ENCODE results near the gene FASTKD3. TPM values are rescaled to one million over a fixed set of nuclear protein-coding genes. Genes with fewer than 3 reads are reported as not detected.
A peak's percentile ranks its signal among the peaks of the same experiment; 100 is the strongest.

FASTKD3 gene
- total and polyA plus RNA-seq, 2 donors (not counting 1 experiment from before 2014, with no cell fraction given), result 6.6 to 10.0 TPM

GRCh38 chr5:7871653-7872052 lies 2.8 kb upstream of the FASTKD3 start:
- ATAC-seq (ENCODE audit: low read depth), result no peak
- H3K27me3 ChIP-seq (replicated peaks in 1 of 4; ENCODE audit: control extremely low read depth in 1 of 4, control insufficient read depth in 3 of 4, insufficient read depth in 4 of 4, low read length in 3 of 4), result no peaks in the 10 kb centered on the region
- H3K4me1 ChIP-seq (ENCODE audit: control insufficient read depth in 2 of 2, insufficient read depth in 2 of 2, low read length in 2 of 2), result peaks cover 23 to 24% of the 10 kb centered on the region in 2 donors
- no peak for DNase-seq
- H3K4me2 ChIP-seq (replicated peaks; ENCODE audit: low read depth, low read length, poor library complexity, severe bottlenecking), result no peak overlapping the region
- no peak overlapping the region for H3K27ac ChIP-seq (ENCODE audit: low read length in 2 of 2)
- H3K79me2 ChIP-seq (ENCODE audit: control insufficient read depth, insufficient read depth, low read length), result peaks cover 59% of the 10 kb centered on the region
- Mint-ChIP-seq H3K4me3 (peak overlapping the region; percentile 2), H3K27ac (no peak overlapping the region), H3K4me1 (peaks cover 62% of the 10 kb centered on the region), H3K27me3 (no peaks in the 10 kb centered on the region), H3K9me3 (ENCODE audit: insufficient read depth) (no peaks in the 10 kb centered on the region)
- intact Hi-C loops (cut with micrococcal nuclease), result no loop called here
- H3K4me3 ChIP-seq (ENCODE audit: control extremely low read depth in 1 of 5, extremely low read depth in 1 of 5, insufficient read depth in 1 of 5, low read depth in 2 of 5, low read length in 4 of 5), result no peak overlapping the region
- peaks cover 0 to 18% of the 10 kb centered on the region in 2 experiments for H3K36me3 ChIP-seq (replicated peaks in 1 of 2; ENCODE audit: control extremely low read depth in 1 of 2, control insufficient read depth in 1 of 2, extremely low read depth in 1 of 2, insufficient read depth in 2 of 2, low read length in 1 of 2)
- peak overlapping the region; percentile 6 for H3K9ac ChIP-seq (ENCODE audit: low read length)
- TF ChIP-seq EZH2 (IDR thresholded peaks at IDR 0.05; ENCODE audit: borderline replicate concordance, insufficient read depth, low read depth, low read length, poor library complexity, severe bottlenecking), result no peak
- no peak for TF ChIP-seq CTCF (IDR thresholded peaks at IDR 0.05)
- peaks cover 16% of the 10 kb centered on the region for H4K20me1 ChIP-seq (ENCODE audit: control insufficient read depth, insufficient read depth, low read length, poor library complexity, severe bottlenecking)
- no peak overlapping the region for H2AFZ ChIP-seq (ENCODE audit: insufficient read depth, low read depth, low read length, poor library complexity, severe bottlenecking)
- CTCF ChIA-PET, result interaction anchor here (3.2 kb wide), 1 partner anchor 15 kb away, joined by 14 read pairs; no protein-coding TSS in a partner anchor
- POLR2A ChIA-PET, result no interaction called here
- H3K9me3 ChIP-seq (ENCODE audit: control extremely low read depth in 1 of 3, control insufficient read depth in 2 of 3, insufficient read depth in 1 of 3, low read length in 2 of 3), result no peaks in the 10 kb centered on the region
- WGBS (ENCODE audit: insufficient coverage), result 100% methylated on average over 1 of the region's 2 CpGs

- Histone ChIP-seq H3K79me2 (ENCODE audit: control insufficient read depth, insufficient read depth, low read length) (peaks cover 60% of the 10 kb centered on the region), H3K4me1 (ENCODE audit: control insufficient read depth in 2 of 2, insufficient read depth in 2 of 2, low read length in 2 of 2) (peaks cover 23 to 24% of the 10 kb centered on the region in 2 donors), H3K4me3 (ENCODE audit: control extremely low read depth in 1 of 5, extremely low read depth in 1 of 5, insufficient read depth in 1 of 5, low read depth in 2 of 5, low read length in 4 of 5) (peak overlapping the region; percentile 82 to 92 (median 87)), H3K9me3 (ENCODE audit: control extremely low read depth in 1 of 3, control insufficient read depth in 2 of 3, insufficient read depth in 1 of 3, low read length in 2 of 3) (no peaks in the 10 kb centered on the region), H3K36me3 (replicated peaks in 1 of 2; ENCODE audit: control extremely low read depth in 1 of 2, control insufficient read depth in 1 of 2, extremely low read depth in 1 of 2, insufficient read depth in 2 of 2, low read length in 1 of 2) (peaks cover 3 to 13% of the 10 kb centered on the region in 2 experiments), H3K4me2 (replicated peaks; ENCODE audit: low read depth, low read length, poor library complexity, severe bottlenecking) (peak overlapping the region; percentile 84), H3K9ac (ENCODE audit: low read length) (peak overlapping the region; percentile 87), H3K27me3 (replicated peaks in 1 of 4; ENCODE audit: control extremely low read depth in 1 of 4, control insufficient read depth in 3 of 4, insufficient read depth in 4 of 4, low read length in 3 of 4) (no peaks in the 10 kb centered on the region), H3K27ac (ENCODE audit: low read length in 2 of 2) (peak overlapping the region; percentile 31 to 79), H4K20me1 (ENCODE audit: control insufficient read depth, insufficient read depth, low read length, poor library complexity, severe bottlenecking) (peaks cover 16% of the 10 kb centered on the region), H2AFZ (ENCODE audit: insufficient read depth, low read depth, low read length, poor library complexity, severe bottlenecking) (peak overlapping the region; percentile 93)
- peak; percentile 47 for DNase-seq
- POLR2A ChIA-PET, result interaction anchor here (1.0 to 1.3 kb wide), 2 partner anchors 20 to 588 kb away, joined by 3 read pairs; no protein-coding TSS in a partner anchor
- ATAC-seq (ENCODE audit: low read depth), result peak; percentile 25
- intact Hi-C loops (cut with micrococcal nuclease), result loop anchor here (1.0 to 5.0 kb wide), 4 partner anchors 19 to 1491 kb away; partner anchors contain the start of genes MED10, NSUN2, SRD5A1 and TENT4A
- no peaks in the 10 kb centered on the region for H3K9me3 Mint-ChIP-seq (ENCODE audit: insufficient read depth)
- TF ChIP-seq EZH2 (IDR thresholded peaks at IDR 0.05; ENCODE audit: borderline replicate concordance, insufficient read depth, low read depth, low read length, poor library complexity, severe bottlenecking), result no peak
- TF ChIP-seq CTCF (IDR thresholded peaks at IDR 0.05), result no peak
- no peaks in the 10 kb centered on the region for H3K27me3 Mint-ChIP-seq
- H3K4me1 Mint-ChIP-seq, result peaks cover 67% of the 10 kb centered on the region
- H3K4me3 Mint-ChIP-seq, result peak overlapping the region; percentile 93
- WGBS (ENCODE audit: insufficient coverage), result under 1% methylated on average over 33 of the region's 41 CpGs
- CTCF ChIA-PET, result interaction anchor here (1.8 kb wide), 1 partner anchor 17 kb away, joined by 9 read pairs; no protein-coding TSS in a partner anchor
- peak overlapping the region; percentile 82 for H3K27ac Mint-ChIP-seq
Measured at GRCh38 chr5:7869474-7870136, 774 bp upstream of the FASTKD3 start.
